ENCODE data around the gene PCDH1. TPM values are rescaled to one million over a fixed set of nuclear protein-coding genes. Genes with fewer than 3 reads are reported as not detected.
"Not testable (repeated sequence)": the region's sequence is repeated elsewhere in the genome, so short reads cannot be mapped to it uniquely, and the experiment has no call there.

PCDH1 gene
- total RNA-seq, result 27.0 TPM

DNA sequence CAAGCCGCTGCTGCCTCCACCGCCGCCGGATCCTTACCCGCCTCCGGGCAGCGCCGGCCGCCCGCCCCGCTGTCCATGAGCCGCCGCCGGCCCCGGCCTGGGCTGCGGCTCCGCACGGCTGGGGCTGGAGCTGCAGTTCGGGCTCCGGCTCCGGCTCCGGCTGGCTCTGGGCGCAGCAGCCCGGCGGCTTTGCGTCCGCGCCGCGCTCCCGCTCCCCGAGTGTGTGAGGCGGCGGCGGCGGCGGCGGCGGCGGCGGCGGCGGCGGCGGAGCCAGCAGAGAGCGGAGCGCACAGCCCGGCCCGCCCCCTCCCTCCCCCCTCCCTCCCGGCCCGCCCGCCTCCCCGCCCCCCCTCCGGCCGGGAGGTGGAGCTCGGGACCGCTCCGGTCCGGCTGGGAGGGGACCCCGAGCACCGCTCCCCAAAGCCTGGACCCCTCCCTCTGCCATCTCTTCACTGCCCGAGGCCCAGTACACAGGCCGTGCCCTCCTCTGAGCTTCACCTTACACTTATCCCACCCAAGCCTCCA is at the start of gene PCDH1:
TSS of gene PCDH1 (minus strand) at position 225 of the 525 bp plus-strand sequence. CDS start at position 77, 148 bp downstream.
- DNase-seq, result peak; percentile 57

DNA sequence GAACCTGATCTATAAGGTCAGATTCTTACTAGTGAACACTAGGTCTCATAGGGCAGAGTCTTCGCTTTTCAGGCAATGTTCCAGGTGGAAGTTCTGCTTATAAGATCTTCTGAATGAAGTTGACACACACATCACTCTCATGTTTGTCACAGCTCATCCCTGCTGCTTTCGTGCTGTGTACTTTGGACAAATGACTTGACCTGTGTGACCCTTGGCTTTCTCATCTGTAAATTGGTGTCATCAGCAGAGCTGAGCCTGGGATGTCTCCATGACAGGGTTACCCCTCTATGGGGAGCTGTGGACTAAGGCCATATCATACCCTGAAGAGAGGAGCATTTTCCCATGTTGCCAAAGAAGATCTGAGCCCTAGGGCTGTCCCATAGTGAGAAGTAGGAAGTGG is 48.2 kb upstream of the PCDH1 start:
- no peak for DNase-seq

DNA sequence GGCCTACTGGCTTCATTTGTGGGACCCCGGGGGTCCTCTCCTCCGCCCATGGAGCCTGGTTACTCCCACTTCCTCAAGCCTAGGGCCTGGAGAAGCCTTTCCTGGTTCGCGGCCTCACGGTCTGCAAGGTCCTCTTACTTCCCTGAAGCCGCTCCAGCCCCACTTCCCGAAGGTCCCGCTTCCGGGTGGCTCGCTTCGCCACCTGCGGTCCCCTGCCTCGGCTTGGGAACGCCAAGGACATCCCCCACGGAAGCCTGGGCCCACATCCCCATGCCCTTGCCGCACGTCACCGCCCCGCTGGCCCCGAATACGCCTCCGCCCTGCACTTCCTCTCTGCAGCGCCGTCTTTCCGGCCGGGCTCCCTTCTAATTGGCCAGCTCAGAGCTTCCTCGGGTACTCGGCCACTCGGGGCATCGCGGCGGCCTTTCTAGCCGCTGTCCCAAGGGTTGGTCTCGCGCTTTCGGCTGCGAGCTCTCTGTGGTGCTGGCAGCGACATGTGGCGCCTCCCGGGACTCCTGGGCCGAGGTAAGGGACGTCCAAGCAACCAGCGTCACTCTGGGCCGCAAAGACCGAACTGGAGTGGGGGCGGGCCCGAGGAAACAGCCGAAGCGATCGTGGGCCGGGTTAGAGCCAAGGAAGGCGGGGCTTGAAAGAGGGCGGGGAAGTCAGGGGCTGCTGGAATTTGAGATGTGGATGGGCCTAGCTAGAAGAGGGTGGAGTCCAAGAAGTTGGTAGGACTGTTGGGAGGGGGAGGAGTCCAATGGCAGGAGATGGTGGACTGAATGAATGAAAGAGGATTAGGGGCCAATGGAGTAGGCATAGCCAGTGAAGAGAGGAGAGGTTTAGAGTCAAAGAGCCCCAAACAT is 45.5 kb upstream of the PCDH1 start, which contains the start of gene DELE1:
TSS of gene DELE1 (plus strand) at position 424 of the 866 bp plus-strand sequence. CDS start at position 495, 71 bp downstream.
- peak; percentile 95 for DNase-seq

DNA sequence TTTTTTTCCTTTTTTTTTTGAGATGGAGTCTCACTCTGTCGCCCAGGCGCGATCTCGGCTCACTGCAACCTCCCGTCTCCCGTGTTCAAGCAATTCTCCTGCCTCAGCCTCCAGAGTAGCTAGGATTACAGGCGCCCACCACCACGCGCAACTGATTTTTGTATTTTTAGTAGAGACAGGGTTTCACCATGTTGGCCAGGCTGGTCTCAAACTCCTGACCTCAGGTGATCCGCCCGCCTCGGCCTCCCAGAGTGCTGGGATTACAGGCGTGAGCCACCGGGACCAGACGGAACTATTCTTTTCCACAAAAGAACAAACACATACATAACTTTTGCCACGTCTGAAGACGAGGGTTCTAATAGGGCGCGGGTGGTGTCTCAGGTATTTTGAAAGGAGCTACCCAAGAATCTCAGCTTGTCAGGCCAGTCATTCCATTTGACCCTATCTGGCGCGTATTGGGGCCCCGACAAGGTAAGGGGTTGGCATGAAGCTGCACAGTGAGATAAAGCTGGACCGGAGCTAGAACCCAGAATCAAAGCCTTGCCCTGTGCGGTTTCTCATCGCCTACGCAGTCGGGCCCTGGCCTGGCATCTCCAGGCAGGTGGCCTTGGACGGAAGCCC is 44.7 kb upstream of the PCDH1 start:
- DNase-seq, result not testable (repeated sequence)

DNA sequence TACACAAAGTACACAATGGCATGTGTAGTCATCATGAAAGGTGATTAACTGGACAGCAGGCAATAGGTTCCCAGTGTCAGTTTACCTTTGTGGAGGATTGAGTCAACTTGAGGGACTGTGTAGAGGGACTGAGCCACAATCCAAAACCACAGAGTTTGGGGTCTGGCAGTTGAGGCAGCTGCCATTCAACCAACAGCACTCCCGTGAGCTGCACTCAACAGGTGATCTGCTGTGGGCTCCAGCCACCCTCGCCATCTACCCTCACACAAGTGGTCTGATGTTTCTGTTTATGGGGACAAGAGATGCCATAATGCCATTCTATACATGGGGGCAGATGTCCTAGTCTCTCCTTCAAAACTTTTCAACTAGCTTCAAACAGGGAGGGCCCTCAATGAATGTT is 42.6 kb upstream of the PCDH1 start:
- DNase-seq, result no peak

DNA sequence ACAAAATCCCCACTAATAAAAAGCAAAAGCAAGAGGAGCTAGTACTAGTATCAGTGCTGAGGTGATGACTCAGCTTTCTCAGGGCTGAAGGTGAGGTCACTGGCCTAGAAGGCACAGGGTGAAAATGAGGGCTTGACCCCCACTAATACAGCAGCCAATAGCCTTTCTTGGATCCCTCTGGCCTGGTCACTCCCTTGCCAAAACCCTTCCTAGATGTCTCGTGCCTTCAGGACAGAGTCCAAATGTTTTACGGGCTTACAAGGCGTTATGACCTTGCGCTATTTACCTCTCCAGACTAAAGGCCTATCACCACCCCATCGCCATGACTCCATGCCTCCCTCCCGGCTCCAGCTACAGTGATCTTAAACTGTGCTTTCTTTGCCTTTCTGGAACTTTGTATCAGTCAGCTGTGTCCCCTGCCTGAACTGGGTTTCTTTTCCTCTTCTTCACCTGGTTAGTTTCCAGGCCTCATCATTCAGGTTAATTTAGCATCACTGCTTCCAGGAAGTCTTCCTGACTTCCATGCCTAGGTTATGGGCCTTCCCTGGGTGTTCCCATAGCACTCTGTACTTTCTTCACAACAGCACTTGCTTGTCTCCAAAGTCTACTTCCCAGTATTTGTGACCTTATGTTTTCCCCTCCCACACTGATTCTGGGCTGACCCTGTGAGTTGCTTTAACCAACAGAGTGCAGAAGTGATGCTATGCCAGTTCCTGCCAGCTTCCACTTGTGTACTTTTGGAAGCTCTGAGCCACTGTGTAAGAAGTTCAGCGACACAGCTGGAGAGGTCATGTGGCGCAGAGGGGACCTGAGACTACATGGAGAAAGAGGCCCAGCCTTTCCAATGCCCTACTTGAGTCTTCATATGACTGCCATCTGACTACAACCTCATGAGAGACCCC is 41.3 kb upstream of the PCDH1 start:
- DNase-seq, result no peak

DNA sequence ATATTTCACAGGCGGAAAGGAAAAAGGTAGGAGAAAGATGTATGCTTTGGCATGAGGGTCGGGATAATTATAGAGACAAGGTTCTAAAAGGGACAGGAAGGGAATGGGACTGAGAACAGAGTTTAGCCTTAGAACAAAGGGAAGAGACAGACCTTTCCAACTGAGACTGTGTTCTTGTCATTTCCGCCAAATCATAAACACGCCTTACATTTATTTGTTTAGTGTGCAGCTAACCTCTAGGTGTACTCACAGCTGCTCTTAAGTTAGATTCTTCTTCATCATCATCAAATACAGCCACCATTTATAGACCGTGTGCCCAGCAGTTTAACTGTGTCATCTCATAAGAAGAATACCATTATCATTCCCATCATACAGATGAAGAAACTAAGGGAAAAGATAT is 39.5 kb upstream of the PCDH1 start:
- DNase-seq, result no peak

DNA sequence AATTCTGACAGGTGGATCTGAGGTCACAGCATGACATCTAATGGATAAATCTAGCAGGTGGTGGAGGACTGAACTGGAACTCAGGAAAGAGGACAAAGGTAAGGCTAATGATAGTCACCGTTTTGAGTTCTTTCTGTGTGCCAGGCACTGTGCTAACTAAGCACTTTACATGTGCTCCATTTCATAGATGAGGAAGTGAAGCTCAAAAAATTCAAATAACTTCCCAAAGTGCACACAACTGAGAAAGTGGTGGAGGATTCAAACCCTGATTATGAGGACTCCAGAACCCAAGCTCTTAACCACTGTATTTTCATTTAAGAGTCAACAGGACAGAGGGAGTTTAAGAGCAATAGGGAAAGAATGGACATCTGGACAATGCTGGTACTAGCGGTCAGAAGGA is 38.3 kb upstream of the PCDH1 start:
- DNase-seq, result no peak

DNA sequence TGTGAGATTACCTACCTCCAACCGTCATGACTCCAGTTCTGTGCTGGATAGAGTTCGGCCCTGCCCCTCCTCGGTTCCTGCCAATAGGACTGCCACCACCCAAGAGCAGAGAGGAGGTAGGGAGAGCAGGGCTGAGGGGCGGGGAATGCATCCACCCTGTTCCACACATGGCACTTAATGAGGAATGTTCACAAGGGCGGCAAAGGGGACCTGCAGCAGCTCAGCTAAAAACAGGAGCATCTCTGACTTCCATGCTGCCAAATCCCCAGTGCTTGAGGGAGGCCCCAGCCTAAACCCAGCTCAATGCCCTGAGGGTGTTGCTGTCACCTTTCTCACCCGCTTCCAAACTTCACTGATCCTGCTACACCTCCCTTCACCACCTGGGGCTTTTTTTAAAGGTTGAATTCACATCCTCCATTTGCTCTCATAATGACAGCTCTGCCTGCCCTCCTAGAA is 37.7 kb upstream of the PCDH1 start:
- DNase-seq, result no peak

DNA sequence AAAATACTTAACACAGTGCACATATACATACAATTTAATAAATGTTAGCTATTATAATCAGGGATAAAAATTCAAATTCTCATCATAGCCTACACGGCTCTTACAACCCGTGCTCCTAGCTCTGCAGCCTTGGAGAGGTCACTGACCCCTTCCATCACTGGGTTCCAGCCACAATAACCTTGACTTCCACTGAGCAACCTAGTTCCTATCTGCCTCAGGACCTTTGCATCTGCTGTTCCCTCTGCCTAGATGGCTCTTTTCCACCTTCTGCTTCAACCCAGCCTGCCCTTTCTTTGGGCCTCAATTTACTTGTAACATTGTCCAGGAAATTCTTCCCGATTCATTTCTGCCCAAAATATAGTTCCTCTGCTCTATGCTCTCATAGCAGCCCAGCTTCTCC is 36.6 kb upstream of the PCDH1 start:
- DNase-seq, result no peak

DNA sequence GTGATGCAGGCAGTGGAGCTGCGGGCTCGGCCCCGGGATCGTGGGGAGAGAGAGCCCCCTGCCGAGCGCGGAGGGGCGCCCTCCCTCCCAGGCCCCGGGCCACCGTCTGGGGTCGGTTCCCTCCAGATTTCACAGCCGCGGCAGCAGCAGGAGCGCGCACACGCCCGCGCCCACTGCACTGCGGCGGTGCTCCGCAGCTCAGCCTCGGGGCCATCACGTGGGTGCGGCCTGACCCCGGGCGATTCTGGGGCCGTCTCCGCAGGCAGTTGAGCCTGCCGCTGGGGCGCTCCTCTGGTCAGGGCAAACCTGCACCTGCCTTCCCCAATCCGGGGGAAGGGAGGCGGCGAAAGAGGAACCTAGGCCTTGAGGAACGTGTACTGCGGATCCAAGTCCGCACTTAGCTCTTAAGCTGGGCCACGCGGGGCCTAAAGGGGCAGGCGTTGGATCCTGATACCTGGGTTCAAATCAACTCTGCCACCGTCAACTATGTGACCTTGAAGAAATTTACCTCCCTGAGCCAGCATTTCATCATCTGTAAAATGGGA is 36.1 kb upstream of the PCDH1 start:
- peak; percentile 25 for DNase-seq

DNA sequence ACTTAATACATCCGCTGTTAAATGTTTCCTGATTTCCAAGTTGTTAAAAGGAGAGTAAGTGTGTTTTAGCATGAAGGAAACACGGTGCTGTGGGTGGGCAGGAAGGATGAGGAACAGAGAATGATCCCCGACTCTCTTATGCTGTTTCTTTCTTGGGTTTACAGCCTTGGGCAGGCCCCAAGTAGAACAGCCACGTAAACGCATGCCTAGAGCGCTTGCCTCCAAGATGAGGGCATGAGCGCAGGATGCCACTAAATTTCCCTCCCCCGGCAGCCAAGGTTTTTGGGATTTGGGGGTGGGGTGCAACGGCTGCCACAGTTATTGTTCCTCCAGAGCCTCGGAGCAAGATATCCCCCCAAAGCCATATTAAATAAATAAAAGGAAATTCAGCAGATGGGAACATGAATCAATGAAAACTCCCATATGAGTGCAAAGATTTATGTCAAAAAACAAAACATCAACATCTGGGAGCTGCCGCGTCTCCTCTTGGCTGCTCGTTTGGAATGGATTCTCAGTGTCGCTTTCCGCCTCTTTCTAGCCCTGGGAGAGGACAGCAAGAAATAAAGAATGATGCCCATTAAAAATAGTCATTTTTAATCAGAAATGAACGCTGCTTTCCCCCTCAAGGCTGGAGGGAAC is 35.5 kb upstream of the PCDH1 start:
- DNase-seq, result peak; percentile 19

DNA sequence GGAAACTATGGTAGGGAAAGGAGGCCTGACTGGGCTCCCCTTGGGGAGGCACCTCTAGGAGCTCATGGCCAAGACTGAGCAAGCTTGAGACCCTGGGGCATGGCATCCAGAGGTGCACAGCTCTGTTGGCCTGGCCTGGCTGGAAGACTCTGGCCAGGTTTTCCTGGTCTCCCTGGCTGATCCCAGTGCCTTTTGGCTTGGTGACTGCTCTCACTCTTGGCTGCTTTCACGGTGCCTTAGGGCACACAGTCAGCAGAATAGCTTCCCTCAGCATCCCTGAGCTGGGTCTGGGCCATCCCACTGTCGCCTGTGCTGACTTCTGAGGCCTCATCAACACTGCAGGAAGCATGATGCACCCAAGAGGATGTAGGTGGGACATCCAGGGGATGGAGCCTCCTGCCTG is 32.1 kb upstream of the PCDH1 start:
- no peak for DNase-seq

DNA sequence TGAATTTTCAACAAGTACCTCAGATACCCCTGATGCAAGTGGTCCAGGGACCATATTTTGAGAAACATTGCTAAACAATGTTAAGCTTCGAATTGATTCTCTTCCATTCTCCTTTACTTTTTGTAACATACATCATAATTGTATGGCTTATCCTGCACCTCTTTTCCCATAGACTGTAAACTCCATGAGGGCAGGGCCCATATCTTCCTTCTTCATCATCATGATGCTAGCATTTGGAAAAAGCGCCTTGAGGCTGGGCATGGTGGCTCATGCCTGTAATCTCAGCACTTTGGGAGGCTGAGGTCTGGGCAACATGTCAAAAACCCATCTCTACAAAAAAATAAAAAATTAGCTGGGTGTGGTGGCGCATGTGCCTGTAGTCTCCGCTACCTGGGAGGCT is 31.0 kb upstream of the PCDH1 start:
- no peak for DNase-seq

DNA sequence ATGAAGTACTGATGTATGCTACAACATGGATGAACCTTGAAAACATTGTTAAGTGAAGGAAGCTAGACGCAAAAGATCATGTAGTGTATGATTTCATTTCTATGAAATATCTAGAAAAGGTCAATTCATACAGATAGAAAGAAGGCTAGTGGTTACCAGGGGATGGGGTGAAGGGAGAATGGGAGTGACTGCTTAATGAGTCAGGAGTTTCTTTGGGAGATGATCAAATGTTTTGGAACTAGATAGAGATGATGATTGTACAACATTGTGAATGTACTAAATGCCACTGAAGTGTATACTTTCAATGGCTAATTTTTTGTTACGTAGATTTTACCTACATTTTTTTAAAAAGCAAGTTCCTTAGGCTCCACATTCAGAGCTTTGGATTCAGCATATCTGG is 30.6 kb upstream of the PCDH1 start:
- no peak for DNase-seq

DNA sequence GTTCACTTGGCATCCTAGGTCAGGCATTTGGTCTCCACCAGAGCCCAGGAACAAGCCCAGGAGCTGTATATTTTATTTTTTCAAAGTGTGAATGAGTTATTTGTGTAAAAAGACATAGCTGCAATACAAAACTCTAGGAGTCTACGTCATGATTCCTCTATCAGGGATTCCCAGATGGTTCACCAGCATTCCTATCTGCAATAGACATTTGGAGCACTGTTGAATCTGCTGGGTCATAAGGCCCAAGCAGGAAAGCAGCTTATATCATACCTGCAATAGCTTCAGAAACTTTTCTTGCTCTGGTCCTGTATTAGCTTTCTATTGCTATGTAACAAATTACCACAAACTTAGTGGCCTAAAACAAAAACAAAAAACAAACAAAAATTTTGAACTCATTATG is 28.8 kb upstream of the PCDH1 start:
- no peak for DNase-seq

DNA sequence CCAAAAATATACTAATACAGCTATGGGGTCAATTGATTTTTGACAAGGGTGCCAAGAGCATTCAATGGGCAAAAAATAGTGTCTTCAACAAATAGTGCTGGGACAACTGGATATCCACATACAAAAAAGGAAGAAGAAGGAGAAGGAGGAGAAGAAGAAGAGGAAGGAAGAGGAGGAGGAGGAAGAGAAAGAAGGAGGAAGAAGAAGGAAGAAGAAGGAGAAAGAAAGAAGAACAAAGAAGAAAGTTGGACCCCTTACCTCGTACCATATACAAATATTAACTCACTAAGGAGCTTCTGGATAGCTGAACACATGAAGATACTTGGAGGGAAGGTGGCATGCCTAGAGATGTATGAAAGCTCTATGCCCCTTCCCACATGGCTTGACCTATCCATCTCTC is 28.3 kb upstream of the PCDH1 start:
- no peak for DNase-seq

DNA sequence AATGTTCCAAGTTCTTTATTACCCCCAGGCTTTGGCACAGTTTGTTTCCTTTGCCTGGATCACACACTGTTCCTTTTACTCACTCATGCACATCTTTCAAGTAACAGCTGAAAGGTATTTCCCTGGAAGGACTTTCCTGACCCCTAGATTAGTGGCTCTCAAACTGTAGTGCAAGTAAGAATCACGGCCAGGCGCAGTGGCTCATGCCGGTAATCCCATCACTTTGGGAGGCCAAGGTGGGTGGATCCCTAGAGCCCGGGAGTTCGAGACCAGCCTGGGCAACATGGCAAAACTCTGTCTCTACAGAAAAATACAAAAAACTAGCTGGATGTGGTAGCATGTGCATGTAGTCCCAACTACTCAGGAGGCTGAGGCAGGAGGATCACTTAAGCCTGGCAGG is 26.3 kb upstream of the PCDH1 start:
- no peak for DNase-seq

DNA sequence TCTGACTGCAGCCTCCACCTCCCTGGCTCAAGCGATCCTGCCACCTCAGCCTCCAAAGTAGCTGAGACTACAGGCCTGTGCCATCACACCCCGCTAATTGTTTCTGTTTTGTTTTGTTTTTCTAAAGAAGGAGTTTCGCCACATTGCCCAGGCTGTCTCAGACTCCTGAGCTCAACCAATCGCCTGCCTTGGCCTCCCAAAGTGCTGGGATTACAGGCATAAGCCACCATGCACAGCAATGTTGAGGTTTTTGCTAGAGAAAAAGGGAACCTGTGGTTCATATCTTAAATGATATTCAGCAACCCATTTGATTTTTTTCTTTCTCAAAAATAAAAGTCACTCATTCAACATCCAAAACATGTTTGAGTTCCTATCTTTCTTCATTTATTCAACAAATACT is 25.1 kb upstream of the PCDH1 start:
- no peak for DNase-seq

DNA sequence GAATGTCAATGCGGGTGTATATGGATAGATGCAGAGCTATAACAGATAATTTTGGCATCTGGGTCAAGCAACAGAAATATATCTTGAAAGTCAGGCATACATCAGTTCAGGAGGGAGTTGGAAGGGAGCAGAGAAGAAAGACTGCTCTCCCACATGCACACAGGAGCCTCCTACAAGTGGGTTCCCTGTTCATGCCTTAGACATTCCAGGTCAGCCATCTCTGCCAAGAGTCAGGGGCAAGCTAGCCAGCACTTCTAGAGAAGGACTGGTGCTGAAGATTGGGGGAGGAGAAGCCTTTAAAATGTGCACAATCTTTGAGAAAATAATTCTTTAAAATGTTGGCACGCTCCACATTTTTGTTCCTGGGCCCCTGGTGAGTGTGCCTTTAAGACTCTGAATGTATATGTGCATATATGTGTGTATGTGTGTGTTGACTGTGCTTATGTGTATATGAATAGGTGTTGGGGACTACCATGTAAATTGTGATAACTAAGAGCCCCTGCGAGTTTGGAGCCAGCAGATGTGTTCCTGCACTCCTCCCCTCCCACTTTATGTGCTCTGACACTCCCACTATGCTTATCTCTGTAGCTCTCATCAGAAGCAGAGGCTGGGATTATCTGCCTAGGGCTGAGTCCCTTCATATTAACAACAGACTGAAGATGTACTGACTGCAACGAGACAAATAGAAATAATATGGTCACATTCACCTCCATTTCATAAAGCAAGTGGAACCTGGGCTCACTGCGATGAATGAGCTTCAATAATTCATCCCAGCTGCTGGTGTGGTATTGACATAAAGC is 24.0 kb upstream of the PCDH1 start:
- no peak for DNase-seq
